Measurements from ENCODE around the gene ABHD6.
"Not testable (repeated sequence)": the region's sequence is repeated elsewhere in the genome, so short reads cannot be mapped to it uniquely, and the experiment has no call there.

Gene ABHD6

DNA sequence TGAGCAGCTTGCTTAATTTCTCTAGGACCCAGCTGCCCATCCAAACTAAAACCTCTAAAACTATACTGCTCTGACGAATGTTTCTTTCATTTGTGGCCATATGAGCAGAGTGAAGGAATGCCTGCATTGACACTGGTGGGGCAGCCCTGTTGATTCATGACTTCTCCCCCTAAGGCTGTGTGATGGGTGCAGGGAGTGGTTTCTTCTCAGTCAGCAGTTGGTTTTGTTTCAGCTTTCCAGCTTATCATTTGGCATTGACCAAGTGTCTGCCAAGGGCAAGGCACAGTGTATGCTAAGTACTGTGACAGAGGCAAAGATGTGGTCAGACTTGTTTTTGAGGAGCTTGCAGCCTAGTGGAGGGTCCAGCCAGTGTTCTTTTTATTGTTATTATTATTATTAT is 4.7 kb downstream of the ABHD6 start:
- ChIA-PET POLR2A (interaction anchor here (1.8 kb wide), 1 partner anchor 64 kb away, joined by 8 read pairs; the partner anchor contains the start of genes HTD2 and RPP14), CTCF (no interaction called here)
- no peak for DNase-seq (ENCODE audit: extremely low spot score)
- no peak for TF ChIP-seq SP1 (IDR thresholded peaks at IDR 0.05)
- no peak for TF ChIP-seq SUZ12 (IDR thresholded peaks at IDR 0.05)
- TF ChIP-seq HDGF (IDR thresholded peaks at IDR 0.05; ENCODE audit: borderline replicate concordance): no peak
- no peak for TF ChIP-seq LEF1 (IDR thresholded peaks at IDR 0.05; ENCODE audit: borderline replicate concordance)
- TF ChIP-seq ZNF384 (IDR thresholded peaks at IDR 0.05): no peak
- no peak for TF ChIP-seq L3MBTL2 (conservative IDR thresholded peaks at IDR 0.05)
- TF ChIP-seq FOXA1 (IDR thresholded peaks at IDR 0.05): no peak
- TF ChIP-seq BHLHE40 (IDR thresholded peaks at IDR 0.05; ENCODE audit: borderline replicate concordance): no peak
- no peak for TF ChIP-seq ARNT (IDR thresholded peaks at IDR 0.05)
- TF ChIP-seq NFRKB (IDR thresholded peaks at IDR 0.05): no peak
- no peak for TF ChIP-seq ELF4 (IDR thresholded peaks at IDR 0.05)
- no peak for TF ChIP-seq CTBP1 (IDR thresholded peaks at IDR 0.05; ENCODE audit: borderline replicate concordance)
- no peak for TF ChIP-seq FOXM1 (IDR thresholded peaks at IDR 0.05; ENCODE audit: borderline replicate concordance)

DNA sequence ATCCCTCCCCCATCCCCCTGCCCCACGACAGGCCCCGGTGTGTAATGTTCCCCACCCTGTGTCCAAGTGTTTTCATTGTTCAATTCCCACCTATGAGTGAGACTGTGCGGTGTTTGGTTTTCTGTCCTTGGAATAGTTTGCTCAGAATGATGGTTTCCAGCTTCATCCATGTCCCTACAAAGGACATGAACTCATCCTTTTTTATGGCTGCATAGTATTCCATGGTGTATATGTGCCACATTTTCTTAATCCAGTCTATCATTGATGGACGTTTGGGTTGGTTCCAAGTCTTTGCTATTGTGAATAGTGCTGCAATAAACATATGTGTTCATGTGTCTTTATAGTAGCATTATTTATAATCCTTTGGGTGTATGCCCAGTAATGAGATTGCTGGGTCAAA is 5.3 kb downstream of the ABHD6 start:
- ChIA-PET POLR2A (interaction anchor here (1.8 kb wide), 1 partner anchor 64 kb away, joined by 8 read pairs; the partner anchor contains the start of genes HTD2 and RPP14), CTCF (interaction anchor here (0.6 kb wide), 1 partner anchor 275 kb away, joined by 4 read pairs; no protein-coding TSS in a partner anchor)
- DNase-seq (ENCODE audit: extremely low spot score): not testable (repeated sequence)

DNA sequence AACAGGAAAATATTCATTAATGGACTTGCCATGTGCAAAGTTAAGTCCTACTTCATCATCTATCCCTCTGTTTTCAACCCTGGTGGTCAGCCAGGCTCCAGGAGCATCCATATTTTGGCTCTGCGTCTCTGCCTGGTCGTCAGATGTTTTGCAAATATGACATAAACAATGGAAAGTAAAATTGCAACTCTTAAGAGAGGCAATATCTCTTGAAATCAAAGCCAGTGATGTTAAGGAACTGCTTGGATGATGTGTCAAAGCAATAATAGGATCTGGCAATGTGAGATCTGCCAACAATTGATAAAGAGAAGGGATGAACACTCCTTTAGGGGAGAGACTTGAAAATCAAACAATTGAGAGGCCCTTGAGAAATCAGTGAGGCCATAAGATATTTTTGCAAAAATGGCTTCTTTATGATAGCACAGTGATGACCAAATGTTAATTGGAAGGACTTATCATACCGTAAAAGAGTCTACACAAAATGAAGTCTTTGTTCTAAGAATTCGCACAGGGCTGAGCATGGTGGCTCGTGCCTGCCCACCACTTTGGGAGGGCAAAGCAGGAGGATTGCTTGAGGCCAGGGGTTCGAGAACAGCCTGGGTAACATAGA is 6.5 kb downstream of the ABHD6 start:
- ChIA-PET POLR2A (no interaction called here), CTCF (no interaction called here)

DNA sequence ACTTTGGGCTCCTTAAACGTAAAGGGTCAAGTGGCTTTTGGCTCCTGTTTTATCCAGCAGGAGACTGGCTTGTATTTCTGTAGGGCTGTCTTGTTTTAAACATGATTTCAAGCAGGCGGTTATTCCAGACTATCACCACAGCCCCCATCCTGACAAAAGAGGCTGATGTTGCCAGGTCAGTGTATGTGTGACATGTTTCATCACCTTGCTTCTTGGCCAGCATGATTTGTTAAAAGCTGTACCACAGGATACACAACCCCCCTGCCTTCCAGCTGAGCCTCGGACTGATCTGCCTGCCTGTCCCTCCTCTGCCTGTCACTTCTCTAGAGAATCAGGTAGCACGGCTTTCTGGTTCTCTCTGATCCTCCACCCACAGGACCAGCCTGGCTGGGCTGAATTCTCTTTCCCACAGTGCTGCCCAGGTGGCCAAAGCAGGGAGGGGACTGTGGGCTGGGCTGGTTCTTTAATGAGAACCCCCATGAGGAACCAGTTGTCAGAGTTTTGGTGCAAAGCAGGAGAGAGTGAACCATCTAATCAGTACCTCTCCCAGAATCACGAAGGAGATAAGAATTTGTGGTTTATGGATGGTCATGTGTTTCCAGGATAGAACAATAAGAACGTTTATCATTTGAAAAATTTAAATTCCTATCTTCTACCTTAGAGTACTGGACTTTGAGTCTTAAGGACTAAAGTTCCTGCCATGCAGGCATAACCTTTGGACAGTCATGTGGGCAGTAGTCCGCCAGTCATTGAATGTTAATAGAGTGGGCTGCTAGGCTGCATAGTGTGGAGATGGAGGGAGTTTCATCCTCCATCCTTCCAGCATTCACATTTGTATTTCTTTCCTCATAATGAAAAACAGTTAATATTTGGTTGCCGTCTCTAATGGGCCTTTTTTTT is 8.8 kb downstream of the ABHD6 start:
- no peak for TF ChIP-seq CTBP1 (IDR thresholded peaks at IDR 0.05; ENCODE audit: borderline replicate concordance)
- no peak for TF ChIP-seq FOXA1 (IDR thresholded peaks at IDR 0.05)
- no peak for TF ChIP-seq L3MBTL2 (conservative IDR thresholded peaks at IDR 0.05)
- TF ChIP-seq SP1 (IDR thresholded peaks at IDR 0.05): no peak
- TF ChIP-seq FOXK2 (IDR thresholded peaks at IDR 0.05): no peak
- no peak for TF ChIP-seq ZNF384 (IDR thresholded peaks at IDR 0.05)
- no peak for TF ChIP-seq NFRKB (IDR thresholded peaks at IDR 0.05)
- TF ChIP-seq ELF4 (IDR thresholded peaks at IDR 0.05): no peak
- no peak for TF ChIP-seq SUZ12 (IDR thresholded peaks at IDR 0.05)
- TF ChIP-seq, protein P1, sequence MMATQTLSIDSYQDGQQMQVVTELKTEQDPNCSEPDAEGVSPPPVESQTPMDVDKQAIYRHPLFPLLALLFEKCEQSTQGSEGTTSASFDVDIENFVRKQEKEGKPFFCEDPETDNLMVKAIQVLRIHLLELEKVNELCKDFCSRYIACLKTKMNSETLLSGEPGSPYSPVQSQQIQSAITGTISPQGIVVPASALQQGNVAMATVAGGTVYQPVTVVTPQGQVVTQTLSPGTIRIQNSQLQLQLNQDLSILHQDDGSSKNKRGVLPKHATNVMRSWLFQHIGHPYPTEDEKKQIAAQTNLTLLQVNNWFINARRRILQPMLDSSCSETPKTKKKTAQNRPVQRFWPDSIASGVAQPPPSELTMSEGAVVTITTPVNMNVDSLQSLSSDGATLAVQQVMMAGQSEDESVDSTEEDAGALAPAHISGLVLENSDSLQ (IDR thresholded peaks at IDR 0.05): no peak
- TF ChIP-seq BHLHE40 (IDR thresholded peaks at IDR 0.05; ENCODE audit: borderline replicate concordance): no peak
- no peak for TF ChIP-seq LEF1 (IDR thresholded peaks at IDR 0.05; ENCODE audit: borderline replicate concordance)
- no peak for TF ChIP-seq ARNT (IDR thresholded peaks at IDR 0.05)
- TF ChIP-seq FOXM1 (IDR thresholded peaks at IDR 0.05; ENCODE audit: borderline replicate concordance): no peak
- TF ChIP-seq HDGF (IDR thresholded peaks at IDR 0.05; ENCODE audit: borderline replicate concordance): no peak
- TF ChIP-seq TARDBP (IDR thresholded peaks at IDR 0.05): no peak
- no peak for DNase-seq (ENCODE audit: extremely low spot score)
- POLR2A ChIA-PET: no interaction called here
- CTCF ChIA-PET: no interaction called here

More for the DNA sequence above, 6.5 kb downstream of the ABHD6 start:
- DNase-seq (ENCODE audit: extremely low spot score): no peak
- no peak for TF ChIP-seq ARNT (IDR thresholded peaks at IDR 0.05)
- no peak for TF ChIP-seq HDGF (IDR thresholded peaks at IDR 0.05; ENCODE audit: borderline replicate concordance)
- no peak for TF ChIP-seq TARDBP (IDR thresholded peaks at IDR 0.05)
- TF ChIP-seq L3MBTL2 (conservative IDR thresholded peaks at IDR 0.05): no peak
- TF ChIP-seq FOXK2 (IDR thresholded peaks at IDR 0.05): no peak
- TF ChIP-seq ELF4 (IDR thresholded peaks at IDR 0.05): no peak
- no peak for TF ChIP-seq SP1 (IDR thresholded peaks at IDR 0.05)
- TF ChIP-seq LEF1 (IDR thresholded peaks at IDR 0.05; ENCODE audit: borderline replicate concordance): no peak
- no peak for TF ChIP-seq BHLHE40 (IDR thresholded peaks at IDR 0.05; ENCODE audit: borderline replicate concordance)
- TF ChIP-seq NFRKB (IDR thresholded peaks at IDR 0.05): no peak
- TF ChIP-seq ZNF384 (IDR thresholded peaks at IDR 0.05): no peak
- TF ChIP-seq SUZ12 (IDR thresholded peaks at IDR 0.05): no peak
- TF ChIP-seq FOXA1 (IDR thresholded peaks at IDR 0.05): no peak
- no peak for TF ChIP-seq CTBP1 (IDR thresholded peaks at IDR 0.05; ENCODE audit: borderline replicate concordance)
- TF ChIP-seq, protein P1 (IDR thresholded peaks at IDR 0.05): no peak
- no peak for TF ChIP-seq FOXM1 (IDR thresholded peaks at IDR 0.05; ENCODE audit: borderline replicate concordance)

DNA sequence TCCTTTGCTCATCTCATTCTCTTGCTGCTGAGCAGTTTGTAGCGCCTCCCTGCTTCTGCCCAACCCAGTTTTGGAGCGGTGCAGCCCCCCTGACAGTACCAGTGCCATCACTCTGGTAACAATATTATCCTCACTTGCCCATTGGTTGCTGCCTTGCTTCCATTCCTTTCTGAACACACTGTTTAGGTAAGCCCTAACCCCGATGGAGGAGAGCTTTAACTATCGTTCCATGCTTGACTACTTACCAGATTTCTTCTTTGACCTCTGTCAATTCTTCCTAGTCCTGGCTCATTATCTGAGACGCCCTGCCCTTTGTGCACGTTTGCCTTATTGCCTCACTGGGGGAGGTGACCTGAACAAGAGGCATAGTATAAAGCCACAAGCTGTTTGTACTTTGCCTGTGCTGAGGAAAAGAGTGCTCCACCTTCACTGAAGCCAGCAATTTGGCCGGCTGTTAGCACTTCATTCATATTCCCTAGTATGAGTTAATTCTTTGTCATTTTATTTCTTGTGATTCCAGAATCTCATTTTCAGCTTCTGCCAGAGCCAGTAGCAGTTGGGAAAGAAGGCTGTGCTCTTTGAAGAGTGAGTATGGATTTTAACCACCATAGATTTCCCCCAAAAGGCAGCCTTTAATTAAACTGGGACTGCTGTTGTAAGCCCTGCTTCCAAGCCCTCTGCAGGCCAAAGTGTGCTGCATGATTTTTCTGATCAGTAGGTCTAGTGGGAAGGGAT is 11.9 kb downstream of the ABHD6 start:
- ChIA-PET POLR2A (interaction anchor here (0.8 kb wide), 1 partner anchor 12 kb away, joined by 3 read pairs; the partner anchor contains the start of gene ABHD6), CTCF (no interaction called here)
- TF ChIP-seq HDGF (IDR thresholded peaks at IDR 0.05; ENCODE audit: borderline replicate concordance) (no peak), FOXK2 (IDR thresholded peaks at IDR 0.05) (no peak), NFRKB (IDR thresholded peaks at IDR 0.05) (no peak), ELF4 (IDR thresholded peaks at IDR 0.05) (no peak)
- no peak for DNase-seq (ENCODE audit: extremely low spot score)
